GM21786 (cell line): ENCODE measurements around the gene SPART.
"Not testable (repeated sequence)": the region's sequence is repeated elsewhere in the genome, so short reads cannot be mapped to it uniquely, and the experiment has no call there.

Experiments used
- ATAC-seq: cut with Tn5 transposase; IDR thresholded peaks from one replicate; pipeline ENCODE4 v1.9.1; 2021; ENCODE audit not compliant: unreplicated experiment

SPART gene

GRCh38 chr13:36354842-36355623 lies 8.8 kb upstream of the SPART start:
- ATAC-seq: no peak

- no peak for ATAC-seq
Observed at GRCh38 chr13:36353001-36353400, 6.8 kb upstream of the SPART start.

GRCh38 chr13:36352350-36352749 lies 6.2 kb upstream of the SPART start:
- ATAC-seq: no peak

- no peak for ATAC-seq
Observed at GRCh38 chr13:36347531-36348210, 1.5 kb upstream of the SPART start.

GRCh38 chr13:36345438-36346221 lies 564 bp downstream of the SPART start:
- no peak for ATAC-seq

- no peak for ATAC-seq
Observed at GRCh38 chr13:36344886-36345437, 1.2 kb downstream of the SPART start.

- ATAC-seq: no peak
Observed at GRCh38 chr13:36344173-36344572, 2.0 kb downstream of the SPART start.

GRCh38 chr13:36343766-36344165 lies 2.4 kb downstream of the SPART start:
- no peak for ATAC-seq

GRCh38 chr13:36342715-36343114 lies 3.5 kb downstream of the SPART start:
- no peak for ATAC-seq

GRCh38 chr13:36341718-36342117 lies 4.5 kb downstream of the SPART start:
- ATAC-seq: no peak

GRCh38 chr13:36339600-36340155 lies 6.5 kb downstream of the SPART start:
- no peak for ATAC-seq

GRCh38 chr13:36337938-36338641 lies 8.1 kb downstream of the SPART start:
- ATAC-seq: no peak

- ATAC-seq: no peak
Observed at GRCh38 chr13:36332986-36333385, 13.2 kb downstream of the SPART start.

GRCh38 chr13:36332255-36332654 lies 13.9 kb downstream of the SPART start:
- not testable (repeated sequence) for ATAC-seq

GRCh38 chr13:36331280-36331679 lies 14.9 kb downstream of the SPART start:
- no peak for ATAC-seq

- ATAC-seq: no peak
Observed at GRCh38 chr13:36329361-36329760, 16.8 kb downstream of the SPART start.

- ATAC-seq: no peak
Observed at GRCh38 chr13:36328821-36329220, 17.4 kb downstream of the SPART start.

GRCh38 chr13:36325912-36326311 lies 20.3 kb downstream of the SPART start:
- ATAC-seq: no peak

- not testable (repeated sequence) for ATAC-seq
Observed at GRCh38 chr13:36324881-36325280, 21.3 kb downstream of the SPART start.

- ATAC-seq: no peak
Observed at GRCh38 chr13:36323951-36324566, 22.1 kb downstream of the SPART start.
